SU-DHL-6 (cell line): ENCODE measurements around the gene EXOC6.

Source experiments
- H2AFZ ChIP-seq: fragments of 200-600 bp; sonication (generic); 2 replicates; pipeline ENCODE4 v1.6.1; 2014; ENCODE audit warnings: low read depth, mild to moderate bottlenecking, moderate library complexity, mixed read lengths, antibody characterized with exemption, low read length; ENCODE audit not compliant: severe bottlenecking
- H3F3A ChIP-seq: fragments of 200-600 bp; shearing (Covaris generic); 2 replicates; pipeline ENCODE4 v1.6.0; 2016; ENCODE audit warnings: antibody characterized with exemption, mild to moderate bottlenecking; ENCODE audit not compliant: insufficient read depth
- H3K27ac ChIP-seq: fragments of 200-600 bp; sonication (generic); 2 replicates; pipeline ENCODE4 v1.5.1; 2016; ENCODE audit warnings: low read depth, mild to moderate bottlenecking, low read length, moderate library complexity, mixed read lengths
- H3K27me3 ChIP-seq: fragments of 200-600 bp; sonication (generic), shearing (Covaris generic); 2 replicates; pipeline ENCODE4 v1.6.0; 2014; ENCODE audit warnings: mild to moderate bottlenecking, low read length
- H3K36me3 ChIP-seq: fragments of 200-600 bp; sonication (generic); 2 replicates; pipeline ENCODE4 v1.6.1; 2014; ENCODE audit warnings: mild to moderate bottlenecking, low read length, mixed read lengths
- H3K4me2 ChIP-seq: fragments of 300-600, 200-600 bp; shearing (Covaris generic), sonication (generic); 2 replicates; pipeline ENCODE4 v1.6.0; 2014; ENCODE audit warnings: low read length, low read depth, mild to moderate bottlenecking; ENCODE audit not compliant: poor library complexity, severe bottlenecking
- H3K4me3 ChIP-seq: fragments of 200-600 bp; sonication (generic); 2 replicates; pipeline ENCODE4 v1.5.1; 2014; ENCODE audit warnings: antibody characterized with exemption, low read length, mild to moderate bottlenecking, mixed read lengths; ENCODE audit not compliant: insufficient read depth, poor library complexity, severe bottlenecking
- H3K79me2 ChIP-seq: fragments of 200-600 bp; sonication (generic); 2 replicates; pipeline ENCODE4 v1.6.1; 2014; ENCODE audit warnings: mild to moderate bottlenecking, low read length, moderate library complexity; ENCODE audit not compliant: insufficient read depth
- H3K9ac ChIP-seq: fragments of 200-600 bp; sonication (generic); 2 replicates; pipeline ENCODE4 v1.7.0; 2014; ENCODE audit warnings: mild to moderate bottlenecking, low read length
- H3K9me2 ChIP-seq: fragments of 200-600 bp; sonication (generic); replicated peaks from 2 replicates; pipeline ENCODE4 v1.6.1; 2014; ENCODE audit warnings: low read length; ENCODE audit not compliant: insufficient read depth
- H3K9me3 ChIP-seq: fragments of 200-600 bp; sonication (generic); 2 replicates; pipeline ENCODE4 v1.6.1; 2014; ENCODE audit warnings: low read length, mixed read lengths; ENCODE audit not compliant: insufficient read depth
- H4K20me1 ChIP-seq: fragments of 200-600 bp; sonication (generic); 2 replicates; pipeline ENCODE4 v1.6.1; 2014; ENCODE audit warnings: low read depth, mild to moderate bottlenecking, antibody characterized with exemption, low read length, moderate library complexity, mixed read lengths
- EZH2phosphoT487 ChIP-seq: fragments of 200-600 bp; sonication (generic), shearing (Covaris generic); conservative IDR thresholded peaks from 2 replicates; pipeline ENCODE4 v1.6.1; 2018; ENCODE audit warnings: mild to moderate bottlenecking, antibody characterized with exemption, low read length, moderate library complexity, mixed read lengths
- TF ChIP-seq, protein P1 (sequence below): fragments of 200-600 bp; sonication (generic); IDR thresholded peaks from one replicate; pipeline ENCODE4 v1.5.1; 2017; ENCODE audit warnings: antibody characterized with exemption, mild to moderate bottlenecking, low read length, moderate library complexity; ENCODE audit not compliant: insufficient read depth, poor library complexity, severe bottlenecking

The EXOC6 gene

DNA sequence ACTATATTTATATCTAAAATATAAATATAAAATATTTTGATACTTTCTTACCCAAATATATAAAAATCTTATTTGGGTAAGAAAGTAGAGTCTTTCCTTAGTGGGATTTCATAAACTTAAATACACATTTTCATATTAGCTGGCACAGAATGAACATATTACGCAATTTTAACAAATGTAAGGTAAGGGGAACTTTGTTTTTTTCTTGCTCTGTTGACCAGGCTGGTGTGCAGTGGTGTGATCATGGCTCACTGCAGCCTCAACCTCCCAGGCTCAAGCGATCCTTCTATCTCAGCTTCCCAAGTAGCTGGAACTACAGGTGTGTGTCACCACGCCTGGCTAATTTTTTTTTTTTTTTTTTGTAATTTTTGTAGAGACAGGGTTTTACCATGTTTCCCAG is 243.6 kb downstream of the EXOC6 start:
- H3K4me3 ChIP-seq, result no peak overlapping the region
- no peaks in the 10 kb centered on the region for H3K27me3 ChIP-seq
- H2AFZ ChIP-seq, result no peak overlapping the region
- H3F3A ChIP-seq, result no peaks in the 10 kb centered on the region
- TF ChIP-seq, protein P1, sequence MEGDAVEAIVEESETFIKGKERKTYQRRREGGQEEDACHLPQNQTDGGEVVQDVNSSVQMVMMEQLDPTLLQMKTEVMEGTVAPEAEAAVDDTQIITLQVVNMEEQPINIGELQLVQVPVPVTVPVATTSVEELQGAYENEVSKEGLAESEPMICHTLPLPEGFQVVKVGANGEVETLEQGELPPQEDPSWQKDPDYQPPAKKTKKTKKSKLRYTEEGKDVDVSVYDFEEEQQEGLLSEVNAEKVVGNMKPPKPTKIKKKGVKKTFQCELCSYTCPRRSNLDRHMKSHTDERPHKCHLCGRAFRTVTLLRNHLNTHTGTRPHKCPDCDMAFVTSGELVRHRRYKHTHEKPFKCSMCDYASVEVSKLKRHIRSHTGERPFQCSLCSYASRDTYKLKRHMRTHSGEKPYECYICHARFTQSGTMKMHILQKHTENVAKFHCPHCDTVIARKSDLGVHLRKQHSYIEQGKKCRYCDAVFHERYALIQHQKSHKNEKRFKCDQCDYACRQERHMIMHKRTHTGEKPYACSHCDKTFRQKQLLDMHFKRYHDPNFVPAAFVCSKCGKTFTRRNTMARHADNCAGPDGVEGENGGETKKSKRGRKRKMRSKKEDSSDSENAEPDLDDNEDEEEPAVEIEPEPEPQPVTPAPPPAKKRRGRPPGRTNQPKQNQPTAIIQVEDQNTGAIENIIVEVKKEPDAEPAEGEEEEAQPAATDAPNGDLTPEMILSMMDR, result no peak
- no peak for TF ChIP-seq EZH2phosphoT487
- no peaks in the 10 kb centered on the region for H3K9me2 ChIP-seq
- H3K9me3 ChIP-seq, result no peaks in the 10 kb centered on the region
- H3K27ac ChIP-seq, result no peak overlapping the region
- no peaks in the 10 kb centered on the region for H4K20me1 ChIP-seq
- no peak overlapping the region for H3K9ac ChIP-seq
- H3K4me2 ChIP-seq, result no peak overlapping the region
- no peaks in the 10 kb centered on the region for H3K79me2 ChIP-seq
- H3K36me3 ChIP-seq, result no peaks in the 10 kb centered on the region

GRCh38 chr10:93095225-93095624 is 246.9 kb downstream of the EXOC6 start:
- no peak overlapping the region for H3K4me3 ChIP-seq
- H2AFZ ChIP-seq, result no peak overlapping the region
- H3K36me3 ChIP-seq, result no peaks in the 10 kb centered on the region
- no peak overlapping the region for H3K9ac ChIP-seq
- H4K20me1 ChIP-seq, result no peaks in the 10 kb centered on the region
- H3K79me2 ChIP-seq, result no peaks in the 10 kb centered on the region
- no peaks in the 10 kb centered on the region for H3F3A ChIP-seq
- H3K9me3 ChIP-seq, result no peaks in the 10 kb centered on the region
- H3K27me3 ChIP-seq, result no peaks in the 10 kb centered on the region
- H3K4me2 ChIP-seq, result no peak overlapping the region
- TF ChIP-seq, protein P1, result no peak
- no peak for TF ChIP-seq EZH2phosphoT487
- H3K27ac ChIP-seq, result no peak overlapping the region
- no peaks in the 10 kb centered on the region for H3K9me2 ChIP-seq

DNA sequence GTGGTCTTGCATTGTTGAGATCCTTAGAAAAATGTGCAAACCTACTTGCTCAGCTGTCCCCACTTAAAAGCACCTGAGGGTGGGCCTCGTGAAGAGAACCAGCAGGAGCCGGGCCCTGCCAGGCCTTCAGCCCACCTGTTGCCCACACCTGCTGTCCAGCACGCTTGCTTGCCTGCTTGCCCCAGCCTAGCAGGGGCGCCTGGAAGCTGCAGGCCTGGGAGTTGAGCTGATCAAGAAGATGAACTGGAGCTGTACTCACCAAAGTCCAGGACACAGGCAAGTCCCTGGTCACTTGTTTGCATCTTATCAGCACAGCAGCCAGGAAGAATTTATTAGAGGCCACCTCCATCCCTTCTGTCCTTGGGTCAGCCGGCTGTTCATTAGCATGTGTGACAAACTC is 248.6 kb downstream of the EXOC6 start:
- TF ChIP-seq EZH2phosphoT487, result no peak
- TF ChIP-seq, protein P1, result no peak
- Histone ChIP-seq H3K27me3 (no peaks in the 10 kb centered on the region), H3K9me2 (no peaks in the 10 kb centered on the region), H4K20me1 (no peaks in the 10 kb centered on the region), H3K36me3 (no peaks in the 10 kb centered on the region), H3F3A (no peaks in the 10 kb centered on the region), H3K79me2 (no peaks in the 10 kb centered on the region), H3K9ac (no peak overlapping the region), H3K4me2 (no peak overlapping the region), H3K9me3 (no peaks in the 10 kb centered on the region), H2AFZ (no peak overlapping the region), H3K4me3 (no peak overlapping the region), H3K27ac (no peak overlapping the region)
